ENCODE results near the gene MDK. TPM values are rescaled to one million over a fixed set of nuclear protein-coding genes. Genes with fewer than 3 reads are reported as not detected.
"Not testable (repeated sequence)": the region's sequence is repeated elsewhere in the genome, so short reads cannot be mapped to it uniquely, and the experiment has no call there.

MDK gene
- total and polyA plus RNA-seq, 5 experiments from 2014 or later: 0.52 to 8.0 (median 7.2) TPM; not detected in 2

DNA sequence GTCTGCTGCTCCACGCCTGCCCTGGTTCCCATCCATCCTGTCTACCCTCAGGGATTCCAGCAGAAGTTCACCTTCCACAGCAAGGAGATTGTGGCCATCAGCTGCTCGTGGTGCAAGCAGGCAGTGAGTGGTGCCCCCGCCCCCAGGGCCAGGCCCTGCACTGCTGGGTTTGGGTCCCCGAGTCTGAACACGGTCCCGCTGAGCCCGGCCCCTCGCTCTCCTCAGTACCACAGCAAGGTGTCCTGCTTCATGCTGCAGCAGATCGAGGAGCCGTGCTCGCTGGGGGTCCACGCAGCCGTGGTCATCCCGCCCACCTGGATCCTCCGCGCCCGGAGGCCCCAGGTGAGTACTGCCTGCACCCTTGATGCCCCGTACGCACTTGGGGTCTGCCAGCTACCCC lies 10.2 kb upstream of the MDK start:
- ATAC-seq, H3K9me3 Mint-ChIP-seq, H3K27me3 Mint-ChIP-seq, DNase-seq, H3K4me3 Mint-ChIP-seq: not testable (repeated sequence)
- H3K36me3 Mint-ChIP-seq: peaks cover 0 to 75% (median 2%) of the 10 kb centered on the region in 3 donors
- peaks cover 4 to 29% (median 13%) of the 10 kb centered on the region in 4 donors for H3K4me1 Mint-ChIP-seq
- H3K27ac Mint-ChIP-seq: peak overlapping the region in 2 of 10 donors; percentile 53 to 75
- POLR2A ChIA-PET: interaction anchor here (1.7 to 13.5 kb wide), 2 partner anchors 8 to 22 kb away, joined by 5 to 287 read pairs; partner anchors contain the start of gene DGKZ

DNA sequence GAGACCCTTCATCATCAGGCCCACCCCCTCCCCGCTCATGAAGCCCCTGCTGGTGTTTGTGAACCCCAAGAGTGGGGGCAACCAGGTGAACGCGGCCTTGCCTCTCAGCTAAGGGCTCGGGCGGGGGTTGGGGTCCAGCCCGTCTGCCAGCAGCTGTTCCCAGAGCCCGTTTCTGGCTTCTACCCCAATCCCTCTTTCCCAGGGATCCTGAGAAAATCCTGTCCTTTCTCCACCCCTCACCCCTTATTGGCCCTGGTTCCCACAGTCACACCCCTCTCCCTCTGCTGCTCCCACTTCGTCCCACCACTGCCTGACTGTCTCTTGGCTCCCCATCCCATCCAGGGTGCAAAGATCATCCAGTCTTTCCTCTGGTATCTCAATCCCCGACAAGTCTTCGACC lies 9.4 kb upstream of the MDK start:
- POLR2A ChIA-PET: interaction anchor here (1.7 to 13.5 kb wide), 3 partner anchors 9 to 23 kb away, joined by 5 to 287 read pairs (median 5); partner anchors contain the start of gene DGKZ
- Mint-ChIP-seq H3K27ac (peak overlapping the region in 3 of 10 donors; percentile 47 to 73 (median 48)), H3K36me3 (peaks cover 0 to 83% (median 2%) of the 10 kb centered on the region in 3 donors), H3K4me1 (peaks cover 2 to 25% (median 12%) of the 10 kb centered on the region in 4 donors), H3K9me3 (no peaks in the 10 kb centered on the region), H3K4me3 (no peak overlapping the region), H3K27me3 (no peaks in the 10 kb centered on the region)
- no peak for ATAC-seq
- no peak for DNase-seq

DNA sequence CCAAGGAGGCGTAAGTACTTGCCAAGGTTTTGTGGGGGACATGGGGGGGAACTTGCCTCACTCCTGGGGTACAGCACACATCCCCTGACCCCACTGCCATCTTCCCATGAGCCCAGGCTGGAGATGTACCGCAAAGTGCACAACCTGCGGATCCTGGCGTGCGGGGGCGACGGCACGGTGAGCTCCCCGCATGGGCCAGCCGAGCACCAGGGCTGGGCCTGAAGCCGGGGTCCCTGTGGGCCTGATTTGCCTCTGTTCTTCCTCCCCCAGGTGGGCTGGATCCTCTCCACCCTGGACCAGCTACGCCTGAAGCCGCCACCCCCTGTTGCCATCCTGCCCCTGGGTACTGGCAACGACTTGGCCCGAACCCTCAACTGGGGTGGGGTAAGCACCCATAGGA lies 9.0 kb upstream of the MDK start:
- POLR2A ChIA-PET: interaction anchor here (1.7 to 13.5 kb wide), 3 partner anchors 9 to 24 kb away, joined by 5 to 287 read pairs (median 5); partner anchors contain the start of gene DGKZ
- not testable (repeated sequence) for DNase-seq, H3K9me3 Mint-ChIP-seq, H3K4me3 Mint-ChIP-seq, ATAC-seq, H3K27me3 Mint-ChIP-seq
- Mint-ChIP-seq H3K4me1 (peaks cover 3 to 22% (median 8%) of the 10 kb centered on the region in 4 donors), H3K27ac (peak overlapping the region in 1 of 10 donors; percentile 47), H3K36me3 (peaks cover 0 to 86% (median 6%) of the 10 kb centered on the region in 3 donors)

GRCh38 chr11:46373787-46374740 lies 7.4 kb upstream of the MDK start:
- no peak overlapping the region for H3K4me3 Mint-ChIP-seq
- H3K4me1 Mint-ChIP-seq: peaks cover 5 to 13% (median 9%) of the 10 kb centered on the region in 4 donors
- H3K36me3 Mint-ChIP-seq: peaks cover 0 to 81% (median 8%) of the 10 kb centered on the region in 3 donors
- no peak for ATAC-seq
- no peaks in the 10 kb centered on the region for H3K9me3 Mint-ChIP-seq
- peak overlapping the region in 2 of 10 donors; percentile 36 to 49 for H3K27ac Mint-ChIP-seq
- POLR2A ChIA-PET: interaction anchor here (2.0 kb wide), 1 partner anchor 14 kb away, joined by 5 read pairs; no protein-coding TSS in a partner anchor
- H3K27me3 Mint-ChIP-seq: no peaks in the 10 kb centered on the region
- no peak for DNase-seq

GRCh38 chr11:46374815-46375214 lies 6.7 kb upstream of the MDK start:
- H3K9me3 Mint-ChIP-seq: no peaks in the 10 kb centered on the region
- peak overlapping the region in 2 of 10 donors; percentile 6 to 66 for H3K27ac Mint-ChIP-seq
- peaks cover 0 to 76% (median 8%) of the 10 kb centered on the region in 3 donors for H3K36me3 Mint-ChIP-seq

GRCh38 chr11:46375392-46376101 lies 5.9 kb upstream of the MDK start:
- POLR2A ChIA-PET: interaction anchor here (1.3 to 3.1 kb wide), 3 partner anchors 17 to 29 kb away, joined by 3 to 20 read pairs (median 4); partner anchors contain the start of gene DGKZ
- Mint-ChIP-seq H3K4me1 (peaks cover 7 to 16% (median 11%) of the 10 kb centered on the region in 4 donors), H3K9me3 (no peaks in the 10 kb centered on the region), H3K36me3 (peaks cover 0 to 69% (median 8%) of the 10 kb centered on the region in 3 donors), H3K27me3 (no peaks in the 10 kb centered on the region), H3K4me3 (no peak overlapping the region), H3K27ac (no peak overlapping the region)
- DNase-seq: peak in 1 of 10 donors; percentile 50
- ATAC-seq: no peak

More at GRCh38 chr11:46374815-46375214, 6.7 kb upstream of the MDK start:
- H3K27me3 Mint-ChIP-seq: no peaks in the 10 kb centered on the region
- POLR2A ChIA-PET: no interaction called here
- H3K4me1 Mint-ChIP-seq: peaks cover 4 to 14% (median 10%) of the 10 kb centered on the region in 4 donors
- DNase-seq: no peak
- no peak overlapping the region for H3K4me3 Mint-ChIP-seq
- ATAC-seq: no peak

DNA sequence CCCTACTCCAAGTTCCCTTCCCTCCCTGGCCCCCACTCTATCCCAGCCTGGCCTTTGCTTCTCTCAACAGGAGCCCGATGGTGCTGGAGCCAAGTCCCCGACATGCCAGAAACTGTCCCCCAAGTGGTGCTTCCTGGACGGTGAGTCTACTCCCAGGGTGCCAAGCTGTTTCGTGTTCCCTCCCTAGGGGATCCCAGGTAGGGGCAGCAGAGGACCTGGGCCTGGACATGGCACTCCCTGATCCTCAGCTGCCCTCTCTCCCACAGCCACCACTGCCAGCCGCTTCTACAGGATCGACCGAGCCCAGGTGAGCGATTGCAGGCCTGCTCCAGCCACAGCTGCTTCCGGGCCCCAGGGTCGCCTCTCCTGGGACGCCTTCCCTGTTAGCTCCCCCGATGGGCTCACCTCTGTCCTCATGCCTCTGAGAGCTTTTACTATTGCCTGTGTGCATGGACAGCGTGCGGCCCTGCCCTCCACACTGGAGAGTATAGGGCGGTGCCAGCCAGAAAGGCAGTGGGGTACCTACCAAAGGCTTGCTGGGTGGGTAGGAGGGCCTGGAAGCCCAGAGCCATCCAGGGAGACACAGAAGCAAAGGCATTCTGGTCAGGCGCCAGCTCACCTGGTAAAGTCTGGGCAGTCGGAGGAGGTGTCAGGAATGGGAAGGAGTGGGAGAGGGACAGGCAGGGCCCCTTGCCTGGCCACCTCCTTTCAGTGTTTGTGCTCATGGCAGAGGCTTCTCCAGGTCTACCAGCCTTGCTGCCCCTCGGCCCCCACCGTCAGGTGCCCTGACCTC lies 5.0 kb upstream of the MDK start:
- Mint-ChIP-seq H3K27ac (peak overlapping the region in 2 of 10 donors; percentile 8 to 74), H3K27me3 (no peaks in the 10 kb centered on the region), H3K4me3 (no peak overlapping the region), H3K36me3 (peaks cover 0 to 64% (median 8%) of the 10 kb centered on the region in 3 donors), H3K9me3 (no peaks in the 10 kb centered on the region), H3K4me1 (peaks cover 7 to 16% (median 11%) of the 10 kb centered on the region in 4 donors)
- no peak for DNase-seq
- no peak for ATAC-seq
- POLR2A ChIA-PET: interaction anchor here (1.3 to 3.1 kb wide), 4 partner anchors 11 to 30 kb away, joined by 3 to 20 read pairs (median 6); partner anchors contain the start of gene DGKZ

DNA sequence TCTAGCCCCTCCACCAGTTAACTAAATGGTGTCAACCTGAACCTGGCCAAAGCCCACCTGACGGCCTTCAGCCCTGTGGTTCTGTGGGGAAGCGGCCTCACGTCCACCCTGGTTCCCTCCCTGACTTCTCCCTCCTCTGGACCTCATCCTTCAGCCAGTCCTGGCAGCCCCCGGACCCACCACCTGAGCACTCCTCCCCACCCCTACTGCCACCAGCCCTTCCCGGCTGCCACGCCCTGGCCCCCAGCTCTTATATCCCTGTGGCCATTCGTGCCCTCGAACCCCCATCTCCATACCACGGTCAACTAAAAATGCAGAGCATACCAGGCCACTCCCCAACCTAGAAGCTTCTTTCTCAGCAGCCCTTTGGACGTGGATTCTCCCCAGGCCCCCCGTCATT lies 4.2 kb upstream of the MDK start:
- H3K27me3 Mint-ChIP-seq: peaks cover 0 to 2% (median 0%) of the 10 kb centered on the region in 5 donors
- DNase-seq (no peak), ATAC-seq (no peak)
- peak overlapping the region in 4 of 10 donors; percentile 3 to 68 (median 46) for H3K27ac Mint-ChIP-seq
- POLR2A ChIA-PET: interaction anchor here (1.7 to 3.1 kb wide), 2 partner anchors 10 to 27 kb away, joined by 8 to 20 read pairs; no protein-coding TSS in a partner anchor
- H3K9me3 Mint-ChIP-seq: no peaks in the 10 kb centered on the region
- H3K36me3 Mint-ChIP-seq: peaks cover 0 to 58% (median 8%) of the 10 kb centered on the region in 3 donors
- H3K4me3 Mint-ChIP-seq: no peak overlapping the region
- H3K4me1 Mint-ChIP-seq: peaks cover 12 to 21% (median 15%) of the 10 kb centered on the region in 4 donors

GRCh38 chr11:46377831-46378230 lies 3.6 kb upstream of the MDK start:
- Mint-ChIP-seq H3K27ac (peak overlapping the region in 2 of 10 donors; percentile 68 to 74), H3K4me1 (peaks cover 12 to 23% (median 15%) of the 10 kb centered on the region in 4 donors), H3K9me3 (no peaks in the 10 kb centered on the region), H3K4me3 (no peak overlapping the region), H3K36me3 (peaks cover 0 to 54% (median 8%) of the 10 kb centered on the region in 3 donors), H3K27me3 (peaks cover 0 to 2% (median 0%) of the 10 kb centered on the region in 5 donors)
- POLR2A ChIA-PET: interaction anchor here (0.8 to 3.1 kb wide), 4 partner anchors 9 to 31 kb away, joined by 3 to 20 read pairs (median 6); no protein-coding TSS in a partner anchor
- ATAC-seq (no peak), DNase-seq (no peak)

DNA sequence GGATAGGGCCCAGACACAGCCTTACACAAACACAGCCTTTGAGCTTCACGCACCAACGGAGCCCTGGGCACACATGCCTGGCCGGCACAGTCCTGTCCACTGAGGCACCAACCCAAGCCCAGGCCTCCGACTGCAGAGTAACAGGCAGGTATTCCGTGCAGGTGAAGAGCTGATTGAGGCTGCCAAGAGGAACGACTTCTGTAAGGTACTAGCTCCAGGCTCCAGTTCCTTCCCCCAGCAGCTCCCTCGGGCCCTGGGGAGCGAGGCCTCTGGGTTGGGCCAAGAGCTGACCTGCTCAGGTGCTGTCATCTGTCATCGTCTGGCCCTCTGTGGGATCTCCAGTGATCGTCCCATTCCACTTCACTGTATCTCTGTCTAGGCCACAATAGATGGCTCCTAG lies 3.2 kb upstream of the MDK start:
- ATAC-seq (no peak), DNase-seq (no peak)
- POLR2A ChIA-PET: interaction anchor here (0.8 to 3.1 kb wide), 5 partner anchors 9 to 32 kb away, joined by 3 to 20 read pairs (median 4); no protein-coding TSS in a partner anchor
- Mint-ChIP-seq H3K36me3 (peaks cover 0 to 50% (median 8%) of the 10 kb centered on the region in 3 donors), H3K27me3 (peaks cover 0 to 3% (median 0%) of the 10 kb centered on the region in 5 donors), H3K4me1 (peaks cover 12 to 23% (median 15%) of the 10 kb centered on the region in 4 donors), H3K9me3 (no peaks in the 10 kb centered on the region), H3K4me3 (no peak overlapping the region), H3K27ac (peak overlapping the region in 4 of 10 donors; percentile 40 to 88 (median 82))

All from naive thymus-derived CD8-positive, alpha-beta T cell (primary cell).